ENCODE measurements around the gene RHBDL1. TPM values are rescaled to one million over a fixed set of nuclear protein-coding genes. Genes with fewer than 3 reads are reported as not detected.
A peak's percentile ranks its signal among the peaks of the same experiment; 100 is the strongest.

Gene RHBDL1
- total and polyA plus RNA-seq, 2 of the 8 experiments (the other 6 are each of a cell fraction or from before 2014, with no cell fraction given), result 4.0 to 8.1 TPM

DNA sequence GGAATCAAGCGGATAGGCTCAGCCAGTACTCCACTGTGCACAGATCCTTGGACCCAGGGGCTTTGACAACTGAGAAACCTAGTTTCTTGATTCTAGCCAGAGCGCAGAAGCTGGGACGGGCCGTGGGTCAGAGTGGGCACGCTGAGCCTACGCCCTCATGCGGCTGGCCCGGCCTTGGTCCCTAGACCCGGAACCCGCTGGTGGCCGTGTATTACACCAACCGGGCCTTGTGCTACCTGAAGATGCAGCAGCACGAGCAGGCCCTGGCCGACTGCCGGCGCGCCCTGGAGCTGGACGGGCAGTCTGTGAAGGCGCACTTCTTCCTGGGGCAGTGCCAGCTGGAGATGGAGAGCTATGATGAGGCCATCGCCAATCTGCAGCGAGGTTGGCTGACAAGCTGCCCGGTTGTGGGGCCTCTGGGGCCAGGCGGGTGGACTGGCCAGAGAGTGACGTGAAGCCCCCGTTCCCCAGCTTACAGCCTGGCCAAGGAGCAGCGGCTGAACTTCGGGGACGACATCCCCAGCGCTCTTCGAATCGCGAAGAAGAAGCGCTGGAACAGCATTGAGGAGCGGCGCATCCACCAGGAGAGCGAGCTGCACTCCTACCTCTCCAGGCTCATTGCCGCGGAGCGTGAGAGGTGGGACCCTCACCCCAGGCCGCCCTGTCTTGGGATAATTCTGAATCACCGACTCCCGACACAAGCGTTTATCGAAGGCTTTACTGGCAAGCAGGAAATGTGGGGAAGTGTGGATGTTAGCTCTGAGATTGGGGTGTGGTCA lies 5.7 kb downstream of the RHBDL1 start:
- Histone ChIP-seq H3K14ac (ENCODE audit: insufficient read length) (no peak overlapping the region), H3K4me1 (replicated peaks in 1 of 4; ENCODE audit: control insufficient read depth in 3 of 4, insufficient read depth in 4 of 4, low read length in 3 of 4) (peaks cover 0 to 30% (median 24%) of the 10 kb centered on the region in 4 experiments; a peak in 6 of 7 replicates), H2BK15ac (ENCODE audit: low read length) (no peak overlapping the region), H3K27me3 (replicated peaks in 1 of 4; ENCODE audit: control insufficient read depth in 3 of 4, extremely low read depth in 1 of 4, insufficient read depth in 3 of 4, low read length in 3 of 4) (peaks cover 0 to under 1% (median 0%) of the 10 kb centered on the region in 4 experiments; a peak in 2 of 7 replicates), H3K23ac (ENCODE audit: insufficient read length) (no peak overlapping the region), H3K18ac (ENCODE audit: extremely low read depth, low read length) (no peak overlapping the region; the same call in 1 of the 2 replicates), H3K4me3 (ENCODE audit: extremely low read depth in 1 of 4, insufficient read depth in 2 of 4, low read depth in 3 of 4, low read length in 4 of 4) (peak overlapping the region; percentile 72 to 89 (median 80)), H3K27ac (ENCODE audit: low read depth, low read length) (no peak overlapping the region), H4K5ac (ENCODE audit: insufficient read length, low read depth, low read length) (no peak overlapping the region), H3K4ac (replicated peaks; ENCODE audit: insufficient read length, low read depth, low read length) (no peak overlapping the region), H3K56ac (replicated peaks; ENCODE audit: insufficient read length, low read depth, low read length) (no peak overlapping the region), H2AFZ (ENCODE audit: low read length) (no peak overlapping the region), H4K20me1 (replicated peaks in 1 of 2; ENCODE audit: control insufficient read depth in 1 of 2, insufficient read depth in 2 of 2, low read length in 2 of 2) (peaks cover 4 to 29% of the 10 kb centered on the region in 2 experiments), H3K36me3 (ENCODE audit: control insufficient read depth in 2 of 4, insufficient read depth in 4 of 4, low read length in 3 of 4) (peaks cover 4 to 21% (median 13%) of the 10 kb centered on the region in 4 experiments; a peak in 7 of 8 replicates), H3K79me2 (ENCODE audit: control insufficient read depth in 1 of 2, insufficient read depth in 2 of 2, low read length in 2 of 2) (peaks cover 0 to 12% of the 10 kb centered on the region in 2 experiments; a peak in 1 of 4 replicates), H3K9ac (replicated peaks in 1 of 4; ENCODE audit: extremely low read depth in 1 of 4, low read depth in 3 of 4, low read length in 3 of 4) (peak overlapping the region in 3 of 4 experiments; percentile 13 to 72 (median 62); a peak in 3 of 7 replicates), H2AK5ac (ENCODE audit: low read depth, low read length) (no peak overlapping the region), H4K91ac (replicated peaks; ENCODE audit: insufficient read length, low read length) (no peak overlapping the region), H3K4me2 (ENCODE audit: insufficient read depth in 1 of 2, low read depth in 2 of 2, low read length in 2 of 2) (peak overlapping the region; percentile 74), H4K8ac (ENCODE audit: extremely low read depth, insufficient read depth, low read length) (peak overlapping the region; percentile 82), H2BK12ac (ENCODE audit: low read depth, low read length) (no peak overlapping the region), H2BK5ac (ENCODE audit: low read depth, low read length) (no peak overlapping the region), H3K23me2 (ENCODE audit: low read depth, low read length) (peaks cover 13% of the 10 kb centered on the region; the same call in 1 of the 2 replicates), H3K9me3 (ENCODE audit: insufficient read depth in 2 of 2, low read depth in 1 of 2, low read length in 1 of 2) (no peaks in the 10 kb centered on the region), H2BK20ac (ENCODE audit: low read length) (no peak overlapping the region), H2BK120ac (replicated peaks; ENCODE audit: low read depth, low read length) (no peak overlapping the region), H3K79me1 (ENCODE audit: low read depth, low read length) (peaks cover 6% of the 10 kb centered on the region; the same call in 1 of the 2 replicates)
- DNase-seq (ENCODE audit: low read depth in 1 of 2, low spot score in 2 of 2) (peak in 1 of 2 experiments; percentile 64), FAIRE-seq (no peak)
- 60% methylated on average over 41 of the region's 44 CpGs; no CpG with 5 or more reads in 1 of the 2 experiments for WGBS, 2 experiments (ENCODE audit: extremely low coverage in 1 of 2, insufficient coverage in 1 of 2, insufficient read length in 1 of 2, insufficient replicate concordance in 2 of 2, low coverage in 1 of 2, low lambda C conversion rate in 2 of 2, missing lambda C conversion rate in 1 of 2)
- ChIA-PET CTCF (ENCODE audit: partially characterized antibody) (interaction anchor here (0.7 to 1.9 kb wide), 15 partner anchors 9 to 104 kb away, joined by 3 to 8 read pairs (median 4); partner anchors contain the start of genes MCRIP2 and WDR24), POLR2A (ENCODE audit: partially characterized antibody) (interaction anchor here (0.6 to 13.3 kb wide), 22 partner anchors 9 to 298 kb away, joined by 3 to 214 read pairs (median 4); partner anchors contain the start of genes ANTKMT, CCDC78, GNG13 and HAGHL)
- TF ChIP-seq CBX5 (IDR thresholded peaks at IDR 0.05; ENCODE audit: low read depth, low read length) (no peak), SIRT6 (IDR thresholded peaks at IDR 0.05; ENCODE audit: low read length) (no peak), TCF12 (IDR thresholded peaks at IDR 0.05; ENCODE audit: low read depth, low read length) (no peak), HDAC6 (IDR thresholded peaks at IDR 0.05; ENCODE audit: low read depth, low read length) (no peak), GABPA (IDR thresholded peaks at IDR 0.05; ENCODE audit: borderline replicate concordance, insufficient read depth, low read length) (peak; percentile 46; the same call in 1 of the 2 replicates), RFX5 (IDR thresholded peaks at IDR 0.05; ENCODE audit: borderline replicate concordance, low read depth, low read length) (no peak), SAP30 (IDR thresholded peaks at IDR 0.05; ENCODE audit: insufficient read depth, insufficient replicate concordance, low read length) (peak; percentile 31), MAFK (IDR thresholded peaks at IDR 0.05; ENCODE audit: low read depth, low read length) (no peak), CEBPB (IDR thresholded peaks at IDR 0.05; ENCODE audit: low read depth, low read length) (no peak), BRCA1 (IDR thresholded peaks at IDR 0.05; ENCODE audit: low read depth, low read length) (no peak)
- TF ChIP-seq, protein P1, sequence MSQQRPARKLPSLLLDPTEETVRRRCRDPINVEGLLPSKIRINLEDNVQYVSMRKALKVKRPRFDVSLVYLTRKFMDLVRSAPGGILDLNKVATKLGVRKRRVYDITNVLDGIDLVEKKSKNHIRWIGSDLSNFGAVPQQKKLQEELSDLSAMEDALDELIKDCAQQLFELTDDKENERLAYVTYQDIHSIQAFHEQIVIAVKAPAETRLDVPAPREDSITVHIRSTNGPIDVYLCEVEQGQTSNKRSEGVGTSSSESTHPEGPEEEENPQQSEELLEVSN (IDR thresholded peaks at IDR 0.05), result no peak
